Heart right ventricle (tissue), 16 donors: ENCODE data around the gene IRF2BP2. TPM values are rescaled to one million over a fixed set of nuclear protein-coding genes. Genes with fewer than 3 reads are reported as not detected.

ENCODE experiments used
- ATAC-seq, 8 donors: fragments of 200-7000 bp; cut with Tn5 transposase; one replicate each; pipeline ENCODE4 v1.9.1; 2020; ENCODE audit warnings: mild to moderate bottlenecking in 8 of 8, moderate library complexity in 8 of 8, moderate number of reproducible peaks in 1 of 8
- DNase-seq, 2 donors: peaks; one replicate each; pipeline ENCODE4 v3.0.0-alpha.2; 2020
- H3K27ac ChIP-seq, 10 donors: fragments of 200-600 bp; sonication (generic) in 2 of 10; one replicate each; pipeline versions ENCODE4 v1.5.0 to v1.8.0; 2020 to 2022; ENCODE audit warnings: mild to moderate bottlenecking in 3 of 10
- H3K27me3 ChIP-seq, 7 donors: fragments of 200-600 bp; one replicate each; pipeline ENCODE4 v1.8.0; 2021 to 2022; ENCODE audit warnings: mild to moderate bottlenecking in 2 of 7
- H3K36me3 ChIP-seq, 9 donors: fragments of 200-600 bp; sonication (generic) in 1 of 9; one replicate each; pipeline versions ENCODE4 v1.5.0 to v1.8.0; 2020 to 2022; ENCODE audit warnings: mild to moderate bottlenecking in 2 of 9
- H3K4me1 ChIP-seq, 9 donors: fragments of 200-600 bp; sonication (generic) in 1 of 9; one replicate each; pipeline versions ENCODE4 v1.5.0 to v1.8.0; 2020 to 2022; ENCODE audit warnings: mild to moderate bottlenecking in 4 of 9
- H3K4me3 ChIP-seq, 10 donors: fragments of 200-600 bp; sonication (generic) in 2 of 10; one replicate each; pipeline versions ENCODE4 v1.5.0 to v1.8.0; 2020 to 2022; ENCODE audit warnings: mild to moderate bottlenecking in 7 of 10, moderate library complexity in 2 of 10
- H3K9me3 ChIP-seq, 11 donors: fragments of 200-600 bp in 10 of 11; sonication (generic) in 2 of 11; one replicate each; pipeline versions ENCODE4 v1.5.0 to v1.8.0; 2013 to 2022; ENCODE audit warnings: mild to moderate bottlenecking in 2 of 11, control low read depth in 1 of 11, moderate library complexity in 1 of 11
- CTCF ChIP-seq, 9 donors: fragments of 200-600 bp; sonication (generic) in 2 of 9; IDR thresholded peaks; one replicate each; pipeline versions ENCODE4 v1.5.0 to v1.8.0; 2021 to 2022; ENCODE audit warnings: antibody characterized with exemption in 9 of 9, mild to moderate bottlenecking in 5 of 9, moderate library complexity in 1 of 9
- WGBS, 2 donors: extraction: QIAGEN DNeasy Blood & Tissue Kit; methylation state at CpG; one replicate each; pipeline ENCODE4 v1.1.7; 2013; ENCODE audit warnings: inconsistent platforms in 1 of 2; 5-methylcytosine and 5-hydroxymethylcytosine counted together
- intact Hi-C, 10 donors: fragments of 100-400 bp; cut with DNase I; formaldehyde crosslinking; loops; one replicate each; pipeline versions ENCODE4 v1.11.1 to v1.14.2; 2022
- polyA plus RNA-seq, 2 donors: library from polyadenylated mRNA; stranded (reverse); fragments of 200-250 nt; gene quantifications; one replicate each; pipeline ENCODE4 v1.2.3, GENCODE V29; 2013
- total RNA-seq, 10 donors: library from RNA; stranded (reverse); fragmentation: NEBNext Ultra II Directional in 3 of 10; extraction: Animal tissue kit (Norgen Biotek cat#: 25700) in 3 of 10; gene quantifications; one replicate each; pipeline versions ENCODE4 v1.2.1 to v1.2.4, GENCODE V29; 2021 to 2023
- donor health status: Arrhythmogenic right ventricular cardiomyopathy.
- donor health status: ischemic (EF 13 %, LVEDD 7.1; RV severe dilation, severe dysfunction).
- donor health status: healthy with polysubstance abuse.
- donor health status: DM: no; HTN: yes; CAD: no.
- donor health status: DM: no; HTN: no; CAD: no.
- donor health status: ischemic (EF 25% LVEDD 6.9; RV normal size, moderate dysfunction).
- donor health status: ischemic (EF 25% LVEDD 5.7; RV mildly dilated, moderate dysfunction).
- donor health status: healthy.
- donor health status: DM: yes; HTN: yes; CAD: no.
- donor health status: Ischemic cardiomyopathy.
- donor health status: ischemic (EF 35%, LVEDD 5.7; RV mildly dilated, moderate dysfunction).
- donor health status: nonischemic (EF 11% LVEDD 7.7; RV severe dilation, severe dysfunction).
- donor health status: DM: yes; HTN: yes; CAD: no.
- donor health status: PGD.
- donor health status: ischemic (EF 29% LVEDD 5.4; RV normal size, mild dysfunction).
- donor health status: nonischemic (EF 23%, LVEDD 6.1; RV moderate dilation, normal function).

The IRF2BP2 gene
- total and polyA plus RNA-seq, 12 donors, result 50.6 to 181 (median 101) TPM

GRCh38 chr1:234559902-234560676 is 49.9 kb downstream of the IRF2BP2 start:
- Histone ChIP-seq H3K27ac (no peak overlapping the region), H3K4me3 (no peak overlapping the region), H3K9me3 (no peaks in the 10 kb centered on the region), H3K4me1 (peaks cover 0 to 14% (median 9%) of the 10 kb centered on the region in 9 donors), H3K36me3 (no peaks in the 10 kb centered on the region), H3K27me3 (no peaks in the 10 kb centered on the region)
- no peak for TF ChIP-seq CTCF (IDR thresholded peaks at IDR 0.05)
- ATAC-seq (no peak), DNase-seq (no peak)
- WGBS, 2 donors, result 88 to 89% methylated on average over 14 of the region's 14 CpGs
- intact Hi-C loops, result no loop called here

GRCh38 chr1:234559152-234559901 is 50.7 kb downstream of the IRF2BP2 start:
- Histone ChIP-seq H3K4me3 (no peak overlapping the region), H3K27me3 (no peaks in the 10 kb centered on the region), H3K27ac (no peak overlapping the region), H3K4me1 (peaks cover 0 to 21% (median 10%) of the 10 kb centered on the region in 9 donors), H3K9me3 (no peaks in the 10 kb centered on the region), H3K36me3 (no peaks in the 10 kb centered on the region)
- 89 to 92% methylated on average over 6 of the region's 6 CpGs for WGBS, 2 donors
- intact Hi-C loops, result no loop called here
- peak in 1 of 8 donors; percentile 18 for ATAC-seq
- TF ChIP-seq CTCF (IDR thresholded peaks at IDR 0.05), result no peak
- DNase-seq, result no peak

- no peaks in the 10 kb centered on the region for H3K27me3 ChIP-seq
- WGBS, 2 donors, result 89 to 92% methylated on average over 10 of the region's 10 CpGs
- H3K36me3 ChIP-seq, result no peaks in the 10 kb centered on the region
- intact Hi-C loops, result no loop called here
- H3K4me1 ChIP-seq, result peaks cover 8 to 30% (median 20%) of the 10 kb centered on the region in 9 donors
- TF ChIP-seq CTCF (IDR thresholded peaks at IDR 0.05), result no peak
- H3K4me3 ChIP-seq, result no peak overlapping the region
- DNase-seq (no peak), ATAC-seq (no peak)
- no peaks in the 10 kb centered on the region for H3K9me3 ChIP-seq
- H3K27ac ChIP-seq, result no peak overlapping the region
These were observed 51.6 kb downstream of the IRF2BP2 start for GRCh38 chr1:234558330-234558836.

DNA sequence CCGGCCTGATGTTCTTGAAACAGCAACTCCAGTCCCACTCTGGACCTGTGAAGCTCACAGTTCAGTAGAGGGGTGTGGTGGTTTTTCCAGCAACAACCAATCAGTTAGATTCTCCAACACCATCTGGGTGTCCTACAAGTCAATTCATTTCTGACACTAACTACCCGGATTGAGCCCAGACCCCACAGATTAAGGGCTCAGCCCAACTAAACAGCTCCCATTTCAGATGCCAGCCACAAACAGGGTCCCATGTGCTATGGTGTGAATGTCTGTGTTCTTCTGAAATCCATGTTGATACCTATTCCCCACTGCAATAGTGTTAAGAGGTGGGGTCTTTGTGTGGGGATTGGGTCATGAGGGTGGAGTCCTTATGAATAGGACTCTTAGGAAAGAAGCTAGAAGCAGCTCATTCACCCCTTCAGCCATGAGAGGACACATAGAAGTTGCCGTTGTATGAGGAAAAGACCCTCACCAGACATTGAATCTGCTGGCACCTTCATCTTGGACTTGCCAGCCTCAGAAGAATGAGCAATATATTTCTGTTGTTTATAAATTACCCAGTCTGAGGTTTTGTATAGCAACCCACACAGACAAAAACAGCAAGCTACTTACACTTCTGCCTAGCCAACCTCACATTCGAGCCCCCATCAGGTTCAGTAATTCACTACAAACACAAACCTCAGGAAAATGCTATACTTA is 53.6 kb downstream of the IRF2BP2 start:
- ATAC-seq, result no peak
- intact Hi-C loops, result no loop called here
- Histone ChIP-seq H3K4me3 (no peak overlapping the region), H3K27me3 (no peaks in the 10 kb centered on the region), H3K9me3 (no peaks in the 10 kb centered on the region), H3K36me3 (no peaks in the 10 kb centered on the region), H3K4me1 (peaks cover 0 to 26% (median 19%) of the 10 kb centered on the region in 9 donors), H3K27ac (no peak overlapping the region)
- no peak for DNase-seq
- 95 to 98% methylated on average over 4 of the region's 4 CpGs for WGBS, 2 donors
- TF ChIP-seq CTCF (IDR thresholded peaks at IDR 0.05), result no peak
